HepG2 (cell line): ENCODE data around the gene SYTL3. TPM values are rescaled to one million over a fixed set of nuclear protein-coding genes. Genes with fewer than 3 reads are reported as not detected.
"Not testable (repeated sequence)": the region's sequence is repeated elsewhere in the genome, so short reads cannot be mapped to it uniquely, and the experiment has no call there.

ENCODE experiments used
- ATAC-seq: fragments of 200-7000 bp; cut with Tn5 transposase; 3 replicates; pipeline ENCODE4 v1.9.1; 2020; ENCODE audit warnings: mild to moderate bottlenecking, moderate library complexity
- BruUV-seq: library from RNA; stranded (reverse); fragments of 400-500 nt; replicated peaks from 2 replicates; lab custom pipeline; 2021; lab: Mats Ljungman, UMichigan
- CTCF ChIA-PET: fragments of 300-600 bp; formaldehyde crosslinking; extraction: SDS; loops from one replicate; lab custom pipeline; 2021; ENCODE audit warnings: low total read pairs, inconsistent platforms, low intra/inter-chr PET ratio; lab: Yijun Ruan, JAX
- POLR2A ChIA-PET: fragments of 350-600 bp; sonication (Branson Sonifier 250); formaldehyde crosslinking; loops from one replicate; lab custom pipeline; 2020; ENCODE audit warnings: antibody characterized with exemption, inconsistent platforms; lab: Yijun Ruan, JAX
- DNase-seq: peaks from one replicate; pipeline ENCODE4 v3.0.0-alpha.2; 2015; ENCODE audit warnings: low spot score
- FAIRE-seq: peaks from 3 replicates; lab custom pipeline; 2011; peaks lifted over from hg19 to GRCh38; lab: Jason Lieb, UNC
- H2AFZ ChIP-seq: one replicate; pipeline ENCODE4 v1.6.1; 2011; ENCODE audit warnings: low read length, inconsistent platforms
- H3K27ac ChIP-seq: fragments of 300-600 bp; 3 replicates; pipeline ENCODE4 v1.8.0; 2011; ENCODE audit warnings: mixed run types, mild to moderate bottlenecking, mixed read lengths, low read length, inconsistent platforms; ENCODE audit not compliant: insufficient read depth; ENCODE audit errors: extremely low read length
- H3K27me3 ChIP-seq, 2 experiments: fragments of 200-600 bp in 1 of 2; 2 replicates in 1 of 2; 3 replicates in 1 of 2; pipeline versions ENCODE4 v1.6.0 to v1.8.0; 2011; ENCODE audit warnings: low read length in 2 of 2, mild to moderate bottlenecking in 2 of 2, moderate library complexity in 2 of 2, inconsistent platforms in 1 of 2; ENCODE audit not compliant: insufficient read depth in 2 of 2, control insufficient read depth in 1 of 2
- H3K36me3 ChIP-seq, 2 experiments: fragments of 200-600 bp in 1 of 2; replicated peaks in 1 of 2; 2 replicates in 1 of 2; 3 replicates in 1 of 2; pipeline versions ENCODE4 v1.5.1 to v1.8.0; 2011; ENCODE audit warnings: low read length in 2 of 2, inconsistent platforms in 1 of 2; ENCODE audit not compliant: insufficient read depth in 2 of 2, control insufficient read depth in 1 of 2
- H3K4me1 ChIP-seq: 2 replicates; pipeline ENCODE4 v1.5.1; 2012; ENCODE audit warnings: low read length, inconsistent platforms; ENCODE audit not compliant: insufficient read depth
- H3K4me2 ChIP-seq: 2 replicates; pipeline ENCODE4 v1.6.0; 2011; ENCODE audit warnings: low read depth, low read length, inconsistent platforms
- H3K4me3 ChIP-seq, 3 experiments: fragments of 200-600 bp in 1 of 3; sonication (generic), shearing (Covaris generic) in 1 of 3; replicated peaks in 1 of 3; 2 replicates each; pipeline ENCODE4 v1.5.1; 2011 to 2016; ENCODE audit warnings: low read length in 3 of 3, inconsistent platforms in 2 of 3, low read depth in 2 of 3, mild to moderate bottlenecking in 2 of 3, control low read depth in 1 of 3, mixed read lengths in 1 of 3; ENCODE audit not compliant: insufficient read depth in 1 of 3
- H3K79me2 ChIP-seq: one replicate; pipeline ENCODE4 v1.6.1; 2011; ENCODE audit warnings: low read length, inconsistent platforms; ENCODE audit not compliant: insufficient read depth
- H3K9ac ChIP-seq: 2 replicates; pipeline ENCODE4 v1.6.0; 2011; ENCODE audit warnings: mild to moderate bottlenecking, low read depth, low read length, inconsistent platforms; ENCODE audit not compliant: insufficient read depth
- H3K9me3 ChIP-seq: 2 replicates; pipeline ENCODE4 v1.5.1; 2012; ENCODE audit warnings: mild to moderate bottlenecking, low read length
- H4K20me1 ChIP-seq: 2 replicates; pipeline ENCODE4 v1.6.0; 2011; ENCODE audit warnings: inconsistent platforms, mild to moderate bottlenecking, low read length, moderate library complexity; ENCODE audit not compliant: insufficient read depth
- NFKB2 ChIP-seq: sonication (generic); formaldehyde crosslinking; IDR thresholded peaks from 2 replicates; pipeline ENCODE4 v1.4.0; 2020; ENCODE audit warnings: missing genetic modification reagents, borderline replicate concordance
- PITX1 ChIP-seq: sonication (generic); formaldehyde crosslinking; IDR thresholded peaks from 2 replicates; pipeline ENCODE4 v1.5.1; 2020; ENCODE audit warnings: mild to moderate bottlenecking, missing genetic modification reagents
- ZBTB20 ChIP-seq: sonication (generic); formaldehyde crosslinking; IDR thresholded peaks from 2 replicates; pipeline ENCODE4 v1.8.1; 2023; ENCODE audit warnings: missing genetic modification reagents, low read depth, mild to moderate bottlenecking, borderline replicate concordance
- ZNF343 ChIP-seq: sonication (generic); formaldehyde crosslinking; IDR thresholded peaks from 2 replicates; pipeline ENCODE4 v1.4.0; 2020; ENCODE audit warnings: mild to moderate bottlenecking, missing genetic modification reagents
- ZNF430 ChIP-seq: sonication (generic); formaldehyde crosslinking; IDR thresholded peaks from 2 replicates; pipeline ENCODE4 v1.9.0; 2021; ENCODE audit warnings: mild to moderate bottlenecking, missing genetic modification reagents
- ZNF564 ChIP-seq: sonication (generic); formaldehyde crosslinking; IDR thresholded peaks from 2 replicates; pipeline ENCODE4 v1.8.1; 2023; ENCODE audit warnings: mild to moderate bottlenecking, missing genetic modification reagents
- ZNF670 ChIP-seq: sonication (generic); formaldehyde crosslinking; IDR thresholded peaks from 2 replicates; pipeline ENCODE4 v1.8.0; 2022; ENCODE audit warnings: mild to moderate bottlenecking, missing genetic modification reagents, borderline replicate concordance
- ZNF883 ChIP-seq: sonication (generic); formaldehyde crosslinking; IDR thresholded peaks from 2 replicates; pipeline ENCODE4 v1.5.1; 2020; ENCODE audit warnings: mild to moderate bottlenecking, missing genetic modification reagents; ENCODE audit errors: not compliant biosample characterization
- WGBS: methylation state at CpG from one replicate; pipeline ENCODE4 v1.1.6; 2017; ENCODE audit warnings: low lambda C conversion rate; 5-methylcytosine and 5-hydroxymethylcytosine counted together
- in situ Hi-C: cut with HindIII; loops from 2 replicates; pipeline ENCODE4 v1.10.0; 2017; ENCODE audit warnings: low pct_unique_long_range_greater_than_20kb; ENCODE audit not compliant: extremely low pct_ligation_motif_present
- intact Hi-C: fragments of 100-400 bp; cut with micrococcal nuclease; formaldehyde crosslinking; loops from one replicate; pipeline ENCODE4 v1.10.0; 2022; ENCODE audit not compliant: unreplicated experiment
- polyA plus RNA-seq, 8 experiments: library from polyadenylated mRNA; depleted of rRNA in 3 of 8; stranded (reverse) in 7 of 8; unstranded in 1 of 8; fragments of >200 nt; fragmentation: Illumina TruSeq in 4 of 8; extraction: Trizol in 4 of 8; gene quantifications; 2 replicates each; pipeline versions ENCODE4 v1.2.1 to v1.2.3, GENCODE V29; 2011 to 2016; ENCODE audit warnings: low read depth in 4 of 8, missing spikeins in 1 of 8, mixed read lengths in 1 of 8; ENCODE audit not compliant: insufficient read depth in 1 of 8
- total RNA-seq, 5 experiments: library from RNA; depleted of rRNA; stranded (reverse); fragments of >200 nt; fragmentation: Illumina TruSeq; extraction: Trizol; gene quantifications; 2 replicates each; pipeline ENCODE4 v1.2.3, GENCODE V29; 2016; ENCODE audit warnings: low read depth in 1 of 5
- TF ChIP-seq, protein P1 (sequence below): sonication (generic); formaldehyde crosslinking; IDR thresholded peaks from 2 replicates; pipeline ENCODE4 v1.4.0; 2020; ENCODE audit warnings: mild to moderate bottlenecking, missing genetic modification reagents
- TF ChIP-seq, protein P2 (sequence below): IDR thresholded peaks from 2 replicates; pipeline ENCODE4 v1.6.1; 2016; ENCODE audit warnings: missing genetic modification reagents, missing compliant biosample characterization

The SYTL3 gene
- total and polyA plus RNA-seq, 2 of the 13 experiments (the other 11 are each of a cell fraction or from before 2014, with no cell fraction given) = 0.11 to 0.28 TPM

DNA sequence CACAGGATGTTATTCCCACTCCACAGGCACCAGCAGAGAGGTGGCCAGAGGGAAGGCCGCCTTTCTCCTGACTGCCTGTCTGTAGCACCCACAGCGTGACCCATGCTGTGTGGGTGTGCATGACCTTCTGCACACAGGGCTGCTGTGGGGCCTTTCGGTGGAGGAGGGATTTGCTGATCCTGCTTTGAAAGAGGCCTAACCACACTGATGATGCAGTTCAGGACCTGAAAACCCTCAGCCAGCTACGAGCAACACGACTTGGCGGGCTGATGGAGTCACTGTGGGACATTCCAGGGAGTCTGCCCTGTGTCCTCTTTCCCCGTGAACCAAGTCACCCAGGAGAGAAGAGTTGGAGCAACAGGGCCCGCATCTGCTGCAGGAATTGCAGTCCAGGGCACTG is 49.1 kb downstream of the SYTL3 start:
- no peak overlapping the region for H3K9ac ChIP-seq
- BruUV-seq = no TSS peak
- CTCF ChIA-PET = no interaction called here
- peaks cover 0 to 25% of the 10 kb centered on the region in 2 experiments; a peak in 2 of 5 replicates for H3K27me3 ChIP-seq
- TF ChIP-seq ZNF883 (CRISPR knock-in tag) (no peak), ZNF670 (no peak), ZBTB20 (CRISPR knock-in tag) (no peak), ZNF343 (CRISPR knock-in tag) (no peak), PITX1 (CRISPR knock-in tag) (no peak), ZNF564 (CRISPR knock-in tag) (no peak), NFKB2 (CRISPR knock-in tag) (no peak), ZNF430 (CRISPR knock-in tag) (no peak)
- TF ChIP-seq, protein P1, sequence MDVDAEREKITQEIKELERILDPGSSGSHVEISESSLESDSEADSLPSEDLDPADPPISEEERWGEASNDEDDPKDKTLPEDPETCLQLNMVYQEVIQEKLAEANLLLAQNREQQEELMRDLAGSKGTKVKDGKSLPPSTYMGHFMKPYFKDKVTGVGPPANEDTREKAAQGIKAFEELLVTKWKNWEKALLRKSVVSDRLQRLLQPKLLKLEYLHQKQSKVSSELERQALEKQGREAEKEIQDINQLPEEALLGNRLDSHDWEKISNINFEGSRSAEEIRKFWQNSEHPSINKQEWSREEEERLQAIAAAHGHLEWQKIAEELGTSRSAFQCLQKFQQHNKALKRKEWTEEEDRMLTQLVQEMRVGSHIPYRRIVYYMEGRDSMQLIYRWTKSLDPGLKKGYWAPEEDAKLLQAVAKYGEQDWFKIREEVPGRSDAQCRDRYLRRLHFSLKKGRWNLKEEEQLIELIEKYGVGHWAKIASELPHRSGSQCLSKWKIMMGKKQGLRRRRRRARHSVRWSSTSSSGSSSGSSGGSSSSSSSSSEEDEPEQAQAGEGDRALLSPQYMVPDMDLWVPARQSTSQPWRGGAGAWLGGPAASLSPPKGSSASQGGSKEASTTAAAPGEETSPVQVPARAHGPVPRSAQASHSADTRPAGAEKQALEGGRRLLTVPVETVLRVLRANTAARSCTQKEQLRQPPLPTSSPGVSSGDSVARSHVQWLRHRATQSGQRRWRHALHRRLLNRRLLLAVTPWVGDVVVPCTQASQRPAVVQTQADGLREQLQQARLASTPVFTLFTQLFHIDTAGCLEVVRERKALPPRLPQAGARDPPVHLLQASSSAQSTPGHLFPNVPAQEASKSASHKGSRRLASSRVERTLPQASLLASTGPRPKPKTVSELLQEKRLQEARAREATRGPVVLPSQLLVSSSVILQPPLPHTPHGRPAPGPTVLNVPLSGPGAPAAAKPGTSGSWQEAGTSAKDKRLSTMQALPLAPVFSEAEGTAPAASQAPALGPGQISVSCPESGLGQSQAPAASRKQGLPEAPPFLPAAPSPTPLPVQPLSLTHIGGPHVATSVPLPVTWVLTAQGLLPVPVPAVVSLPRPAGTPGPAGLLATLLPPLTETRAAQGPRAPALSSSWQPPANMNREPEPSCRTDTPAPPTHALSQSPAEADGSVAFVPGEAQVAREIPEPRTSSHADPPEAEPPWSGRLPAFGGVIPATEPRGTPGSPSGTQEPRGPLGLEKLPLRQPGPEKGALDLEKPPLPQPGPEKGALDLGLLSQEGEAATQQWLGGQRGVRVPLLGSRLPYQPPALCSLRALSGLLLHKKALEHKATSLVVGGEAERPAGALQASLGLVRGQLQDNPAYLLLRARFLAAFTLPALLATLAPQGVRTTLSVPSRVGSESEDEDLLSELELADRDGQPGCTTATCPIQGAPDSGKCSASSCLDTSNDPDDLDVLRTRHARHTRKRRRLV (CRISPR knock-in tag) = no peak
- TF ChIP-seq, protein P2, sequence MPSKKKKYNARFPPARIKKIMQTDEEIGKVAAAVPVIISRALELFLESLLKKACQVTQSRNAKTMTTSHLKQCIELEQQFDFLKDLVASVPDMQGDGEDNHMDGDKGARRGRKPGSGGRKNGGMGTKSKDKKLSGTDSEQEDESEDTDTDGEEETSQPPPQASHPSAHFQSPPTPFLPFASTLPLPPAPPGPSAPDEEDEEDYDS (CRISPR knock-in tag) = no peak
- peaks cover 3% of the 10 kb centered on the region for H3K4me1 ChIP-seq
- H3K27ac ChIP-seq = no peak overlapping the region
- in situ Hi-C loops (loop anchor here (10.0 kb wide), 1 partner anchor 474 kb away; no protein-coding TSS in a partner anchor), intact Hi-C loops (no loop called here)
- DNase-seq (no peak), FAIRE-seq (no peak), ATAC-seq (peak; percentile 42; the same call in 2 of the 3 replicates)
- H3K79me2 ChIP-seq = no peaks in the 10 kb centered on the region
- H2AFZ ChIP-seq = no peak overlapping the region
- 33% methylated on average over 7 of the region's 8 CpGs for WGBS
- no peak overlapping the region for H3K4me2 ChIP-seq
- POLR2A ChIA-PET = no interaction called here
- H3K36me3 ChIP-seq = no peaks in the 10 kb centered on the region
- H3K4me3 ChIP-seq = no peak overlapping the region
- H4K20me1 ChIP-seq = no peaks in the 10 kb centered on the region
- H3K9me3 ChIP-seq = no peaks in the 10 kb centered on the region

DNA sequence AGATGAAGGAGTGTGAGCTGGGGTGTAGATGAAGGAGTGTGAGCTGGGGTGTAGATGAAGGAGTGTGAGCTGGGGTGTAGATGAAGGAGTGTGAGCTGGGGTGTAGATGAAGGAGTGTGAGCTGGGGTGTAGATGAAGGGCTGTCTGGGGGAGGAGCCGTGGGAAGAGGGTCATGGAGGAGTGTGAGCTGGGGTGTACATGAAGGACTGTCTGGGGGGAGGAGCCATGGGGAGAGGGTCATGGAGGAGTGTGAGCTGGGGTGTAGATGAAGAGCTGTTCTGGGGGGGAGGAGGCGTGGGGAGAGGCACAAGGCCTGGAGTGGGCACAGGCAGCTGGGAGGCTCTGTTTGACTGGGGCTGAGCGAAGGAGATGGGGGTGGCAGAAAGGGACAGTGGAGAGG is 51.4 kb downstream of the SYTL3 start:
- DNase-seq, FAIRE-seq, H3K4me3 ChIP-seq, POLR2A ChIA-PET, H3K4me2 ChIP-seq, H3K79me2 ChIP-seq, H2AFZ ChIP-seq, H3K9me3 ChIP-seq, BruUV-seq, H3K36me3 ChIP-seq, H3K27ac ChIP-seq, ATAC-seq, H3K9ac ChIP-seq, H4K20me1 ChIP-seq: not testable (repeated sequence)
- CTCF ChIA-PET = interaction anchor here (1.3 kb wide), 1 partner anchor 271 kb away, joined by 3 read pairs; no protein-coding TSS in a partner anchor
- intact Hi-C loops (loop anchor here (10.0 kb wide), 1 partner anchor 404 kb away; no protein-coding TSS in a partner anchor), in situ Hi-C loops (loop anchor here (25.0 kb wide), 1 partner anchor 411 kb away; no protein-coding TSS in a partner anchor)
- Histone ChIP-seq H3K27me3 (peaks cover 3 to 27% of the 10 kb centered on the region in 2 experiments; a peak in 3 of 5 replicates), H3K4me1 (peaks cover 25% of the 10 kb centered on the region)
- 52% methylated on average over 3 of the region's 3 CpGs for WGBS
